SK-N-MC (cell line): ENCODE results near the gene TRIM47.

Experiments used
- DNase-seq: peaks from one replicate; pipeline ENCODE4 v3.0.0-alpha.2; 2011; ENCODE audit warnings: low read depth, low spot score
- H3K27ac ChIP-seq: fragments of 200-600 bp; sonication (generic); 2 replicates; pipeline ENCODE4 v1.5.1; 2016; ENCODE audit warnings: mixed run types
- H3K36me3 ChIP-seq: fragments of 200-600 bp; sonication (generic); 2 replicates; pipeline ENCODE4 v1.6.1; 2017; ENCODE audit warnings: antibody characterized with exemption, low read length, mixed read lengths; ENCODE audit not compliant: insufficient read depth
- H3K4me3 ChIP-seq: fragments of 200-600 bp; sonication (generic); 2 replicates; pipeline ENCODE4 v1.5.1; 2016
- H3K9ac ChIP-seq: fragments of 200-600 bp; sonication (generic); 2 replicates; pipeline ENCODE4 v1.8.0; 2017; ENCODE audit warnings: mixed run types, mixed read lengths; ENCODE audit not compliant: insufficient read length
- H3K9me3 ChIP-seq: fragments of 200-600 bp; sonication (generic); 2 replicates; pipeline ENCODE4 v1.6.1; 2017; ENCODE audit warnings: low read depth, mild to moderate bottlenecking, antibody characterized with exemption, low read length, moderate library complexity, mixed read lengths
- EZH2 ChIP-seq: fragments of 200-600 bp; sonication (generic); IDR thresholded peaks from one replicate; pipeline ENCODE4 v1.6.1; 2017; ENCODE audit warnings: antibody characterized with exemption
- FOXP2 ChIP-seq: optimal IDR thresholded peaks from 2 replicates; pipeline ENCODE3; 2011; ENCODE audit warnings: mild to moderate bottlenecking, moderate library complexity; ENCODE audit not compliant: insufficient read depth; ENCODE audit errors: extremely low read length, control extremely low read depth
- POLR2AphosphoS5 ChIP-seq: IDR thresholded peaks from 2 replicates; pipeline ENCODE4 v1.6.1; 2012; ENCODE audit warnings: mild to moderate bottlenecking, low read depth, low read length, borderline replicate concordance

TRIM47 gene

DNA sequence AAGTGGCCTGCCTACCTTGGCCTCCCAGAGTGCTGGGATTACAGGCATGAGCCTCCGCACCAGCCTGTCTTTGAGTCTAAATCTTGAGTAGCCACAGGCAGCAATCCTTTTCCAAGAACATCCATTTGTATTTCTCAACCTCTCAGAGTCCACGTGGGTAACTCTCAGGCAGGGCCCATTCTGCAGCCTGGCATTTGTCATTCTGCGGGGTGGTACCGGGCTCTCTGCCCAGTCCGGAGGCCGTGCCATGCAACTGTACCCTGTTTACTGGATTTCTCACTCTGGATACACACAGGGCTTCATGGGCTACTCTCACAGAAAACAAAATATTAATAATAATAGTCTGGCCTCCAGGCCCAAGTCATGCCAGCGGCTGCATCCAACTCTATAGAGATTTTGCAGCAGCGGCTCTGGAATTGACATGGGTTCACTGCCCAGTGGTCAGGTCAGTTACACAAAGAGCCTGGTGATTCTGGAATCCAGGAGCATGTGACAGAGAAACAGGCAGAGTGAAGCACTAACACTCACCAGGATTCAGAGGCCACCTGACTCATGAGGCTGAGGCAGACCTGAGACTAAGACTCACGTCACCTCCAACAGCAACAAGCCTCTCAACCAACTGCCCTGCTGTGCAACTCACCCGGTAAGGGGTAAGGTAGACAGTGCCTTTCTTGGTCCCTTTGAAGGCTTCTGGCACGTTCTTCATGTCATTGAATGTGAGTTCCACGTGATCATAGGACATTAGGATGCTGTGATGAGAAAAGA lies 27.3 kb downstream of the TRIM47 start:
- peaks cover 22% of the 10 kb centered on the region for H3K36me3 ChIP-seq
- H3K9ac ChIP-seq: no peak overlapping the region
- H3K27ac ChIP-seq: no peak overlapping the region
- DNase-seq: no peak
- no peak overlapping the region for H3K4me3 ChIP-seq
- TF ChIP-seq EZH2 (no peak), POLR2AphosphoS5 (no peak), FOXP2 (no peak)
- no peaks in the 10 kb centered on the region for H3K9me3 ChIP-seq

DNA sequence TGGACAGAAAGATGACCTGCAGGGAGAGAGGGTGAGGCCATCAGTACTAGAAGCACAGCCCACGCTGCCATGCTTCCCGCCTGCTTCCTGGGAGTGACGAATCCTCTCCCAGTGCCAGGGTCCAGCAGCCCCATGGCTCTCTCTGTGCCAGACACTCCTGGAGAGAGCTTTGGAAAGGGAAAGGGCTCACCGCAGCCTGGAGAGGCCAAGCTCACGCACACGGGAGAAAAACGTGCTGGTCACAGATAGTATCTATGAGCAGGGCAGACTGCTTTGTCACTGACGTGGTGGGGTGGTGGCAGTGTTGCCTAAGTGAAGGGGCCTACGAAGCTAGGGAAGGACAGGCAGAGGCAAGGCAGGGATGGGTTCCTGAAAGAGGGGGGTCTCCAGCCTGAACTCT lies 28.7 kb downstream of the TRIM47 start:
- Histone ChIP-seq H3K36me3 (peaks cover 22% of the 10 kb centered on the region), H3K9me3 (no peaks in the 10 kb centered on the region), H3K27ac (no peak overlapping the region), H3K4me3 (no peak overlapping the region), H3K9ac (no peak overlapping the region)
- TF ChIP-seq FOXP2: no peak
- DNase-seq: no peak

DNA sequence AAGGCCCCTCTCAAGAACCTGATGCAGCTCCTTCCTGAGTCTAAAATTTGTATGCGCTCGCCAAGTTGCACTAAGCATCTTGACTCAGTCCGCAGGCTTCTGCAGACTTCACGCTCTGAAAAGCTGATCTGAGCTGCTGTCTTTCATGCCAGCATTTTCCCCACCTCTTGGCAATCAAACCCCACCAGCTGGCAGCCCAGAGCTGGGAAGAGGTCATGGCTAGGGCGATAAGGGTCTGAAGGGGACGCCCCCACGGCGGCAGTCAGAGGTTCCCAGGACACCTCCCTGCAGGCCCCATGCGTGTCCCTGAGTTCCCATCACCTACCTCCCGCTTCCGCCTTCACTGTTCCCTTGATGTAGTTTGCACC lies 29.1 kb downstream of the TRIM47 start:
- TF ChIP-seq FOXP2 (no peak), POLR2AphosphoS5 (no peak), EZH2 (no peak)
- Histone ChIP-seq H3K36me3 (peaks cover 22% of the 10 kb centered on the region), H3K9ac (no peak overlapping the region), H3K9me3 (no peaks in the 10 kb centered on the region), H3K4me3 (no peak overlapping the region), H3K27ac (no peak overlapping the region)
- no peak for DNase-seq

DNA sequence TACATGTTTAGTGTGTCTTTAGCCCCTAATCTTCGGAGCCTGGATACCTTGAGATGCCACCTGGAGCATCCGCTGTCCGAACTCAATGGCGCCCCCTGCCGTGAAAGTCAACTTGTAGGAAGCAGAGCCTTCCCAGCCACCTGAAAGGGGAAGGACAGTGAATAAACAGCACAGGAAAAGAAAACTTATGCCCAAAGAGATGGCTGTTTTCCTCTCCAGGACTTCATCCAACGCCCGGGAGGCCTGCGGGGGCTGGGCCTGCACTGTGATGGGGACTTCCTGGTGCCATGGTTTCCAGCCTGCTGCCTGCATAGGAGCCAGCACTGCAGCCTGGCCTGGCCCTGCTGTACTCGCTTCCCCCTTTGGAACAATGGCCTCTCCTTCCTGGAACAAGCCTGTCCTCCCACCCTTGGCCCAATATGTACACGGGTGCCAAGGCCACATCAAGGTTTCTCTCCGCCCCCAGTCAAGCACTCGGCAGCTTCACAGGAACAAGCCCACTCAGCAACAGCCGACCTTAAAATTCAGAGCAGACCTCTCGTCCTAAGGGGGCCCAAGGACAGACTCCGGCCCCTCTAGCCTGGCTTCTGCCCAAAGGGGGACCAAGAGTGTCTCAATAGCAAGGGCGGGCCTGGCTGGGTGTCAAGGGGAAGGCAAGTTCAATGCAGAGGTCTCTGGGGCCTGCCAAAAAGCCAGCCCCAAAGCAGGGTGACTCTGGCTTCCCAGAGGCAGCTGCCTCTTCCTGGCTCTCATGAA lies 29.7 kb downstream of the TRIM47 start:
- H3K9ac ChIP-seq: no peak overlapping the region
- no peaks in the 10 kb centered on the region for H3K9me3 ChIP-seq
- TF ChIP-seq FOXP2 (no peak), POLR2AphosphoS5 (no peak), EZH2 (no peak)
- H3K36me3 ChIP-seq: peaks cover 22% of the 10 kb centered on the region
- no peak overlapping the region for H3K27ac ChIP-seq
- DNase-seq: no peak
- no peak overlapping the region for H3K4me3 ChIP-seq

DNA sequence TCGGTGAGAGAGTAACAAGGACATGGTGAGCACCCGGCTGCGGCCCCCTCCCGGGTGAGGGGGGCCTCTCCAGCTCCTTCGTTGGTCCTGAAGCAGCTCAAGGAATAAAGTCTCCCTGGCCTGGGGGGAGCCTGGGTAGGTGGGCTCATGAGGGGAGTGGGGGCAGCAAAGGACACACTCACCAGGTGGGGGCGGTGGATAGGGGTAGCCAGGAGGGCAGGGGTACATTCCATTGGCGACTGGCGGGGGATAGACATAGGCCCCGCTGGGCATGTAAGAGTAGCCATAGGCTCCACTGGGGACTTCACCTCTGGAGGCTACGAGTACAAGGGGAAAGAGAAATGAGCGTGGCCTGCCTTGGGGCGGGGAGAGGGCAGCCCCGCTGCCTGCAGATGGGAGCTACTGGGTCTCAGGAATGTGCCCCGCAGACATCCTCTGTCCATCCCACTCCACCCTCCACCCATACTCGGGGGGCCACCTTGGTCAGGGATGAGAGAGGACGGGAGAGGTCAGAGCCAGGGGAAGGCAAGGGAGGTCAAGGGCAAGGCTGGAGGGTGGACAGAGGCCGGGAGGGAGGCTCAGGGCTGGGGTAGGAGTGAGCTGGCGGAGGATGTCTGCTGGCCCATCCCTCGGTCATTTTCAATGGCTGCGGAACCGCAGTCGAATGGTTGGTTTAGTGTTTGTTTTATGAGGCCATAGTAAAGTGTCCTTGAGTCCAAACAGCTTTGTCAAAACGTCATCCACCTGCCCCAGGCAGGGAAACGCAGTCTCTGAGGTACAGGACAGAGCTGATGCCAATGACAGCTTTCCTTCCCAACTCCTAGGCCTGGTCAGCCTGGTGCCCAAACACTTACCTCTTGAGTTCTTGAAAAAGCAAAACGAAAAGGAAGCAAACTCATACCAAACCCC lies 30.5 kb downstream of the TRIM47 start:
- no peak for DNase-seq
- TF ChIP-seq POLR2AphosphoS5: no peak
- no peak for TF ChIP-seq FOXP2
- no peak for TF ChIP-seq EZH2
- Histone ChIP-seq H3K36me3 (peaks cover 22% of the 10 kb centered on the region), H3K9ac (no peak overlapping the region), H3K4me3 (no peak overlapping the region), H3K27ac (no peak overlapping the region), H3K9me3 (no peaks in the 10 kb centered on the region)

DNA sequence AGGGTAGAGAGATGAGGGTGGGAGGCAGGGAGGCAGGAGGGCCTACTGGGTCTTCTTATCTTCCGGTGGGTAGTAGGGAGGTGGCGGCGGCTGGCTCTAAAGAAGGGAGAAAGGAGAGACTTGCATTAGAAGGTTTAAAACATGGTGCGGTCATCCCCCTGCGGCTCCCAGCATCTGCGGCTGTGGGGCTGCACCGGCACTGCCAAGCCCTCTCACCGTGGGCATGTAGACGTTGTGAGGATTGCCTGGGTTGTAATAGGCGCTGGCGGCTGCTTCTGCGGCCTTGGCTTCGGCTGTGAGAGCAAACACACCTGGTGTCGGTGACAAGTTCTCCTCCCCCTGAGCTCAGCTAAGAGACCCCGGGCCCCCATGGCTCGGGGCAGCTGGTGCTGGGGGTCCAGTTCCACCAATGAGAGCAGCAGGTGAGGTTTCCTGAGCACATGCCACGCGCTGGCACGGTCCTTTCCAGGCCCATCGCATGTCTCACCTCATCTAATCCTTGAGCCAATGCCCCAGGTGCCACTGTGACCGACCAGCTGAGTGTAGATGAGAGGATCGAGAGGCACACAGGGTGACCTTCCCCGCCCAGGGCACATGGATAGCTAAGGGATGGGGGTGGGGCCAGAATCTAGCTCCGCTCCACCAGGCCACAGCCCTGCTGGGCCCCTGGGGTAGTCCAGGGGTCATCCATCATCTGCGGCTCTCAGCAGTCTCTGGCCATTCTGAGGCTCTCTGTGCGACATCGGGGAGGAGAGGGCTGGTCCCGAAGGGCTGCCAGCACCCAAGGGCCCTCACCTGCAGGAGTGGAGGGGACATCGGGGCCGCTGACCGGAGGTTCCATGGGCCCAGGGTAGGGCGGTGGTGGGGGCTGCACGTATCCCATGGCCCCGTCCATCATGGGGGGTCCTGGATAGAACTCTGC lies 31.4 kb downstream of the TRIM47 start:
- Histone ChIP-seq H3K36me3 (peaks cover 22% of the 10 kb centered on the region), H3K27ac (no peak overlapping the region), H3K9ac (no peak overlapping the region)

DNA sequence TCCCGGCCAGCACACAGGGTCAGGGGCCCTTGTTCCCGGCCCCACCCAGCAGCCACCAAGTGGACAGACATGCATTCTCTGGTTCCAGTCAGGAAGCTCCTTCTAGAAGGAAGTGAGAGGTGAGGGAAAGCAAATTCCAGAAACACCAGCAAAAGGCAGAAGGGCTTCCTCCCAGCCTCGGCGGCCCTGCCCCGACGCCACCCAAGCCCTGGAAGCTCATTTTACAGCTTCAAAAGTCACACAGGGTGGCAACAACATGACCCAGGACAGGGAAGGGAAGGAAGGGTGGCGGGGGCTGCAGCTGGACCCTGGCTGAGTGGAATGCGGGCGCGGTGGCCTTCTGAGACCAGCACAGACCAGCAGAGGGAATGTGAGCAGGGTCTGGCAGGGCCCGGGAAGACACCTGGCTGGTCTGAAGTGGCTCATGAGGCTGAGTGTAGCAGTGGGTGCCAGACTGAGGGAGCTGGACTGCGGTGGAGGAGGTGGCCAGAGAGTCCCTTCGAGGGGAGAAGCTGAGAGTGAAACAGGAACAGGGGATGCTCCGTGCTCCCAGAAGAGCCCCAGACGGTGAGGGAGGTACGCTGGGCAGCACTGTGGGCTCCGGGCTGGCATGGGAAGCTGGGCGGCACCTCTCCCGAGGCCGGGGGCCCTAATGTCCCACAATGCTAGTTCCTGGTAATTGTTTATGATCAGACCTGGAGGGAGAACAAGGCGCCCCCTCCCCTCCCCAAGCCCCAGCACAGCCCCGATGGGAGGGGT lies 32.3 kb downstream of the TRIM47 start:
- no peak for DNase-seq
- H3K4me3 ChIP-seq: no peak overlapping the region
- peak overlapping the region; percentile 2; the same call in 1 of the 2 replicates for H3K27ac ChIP-seq
- TF ChIP-seq EZH2 (no peak), FOXP2 (no peak), POLR2AphosphoS5 (no peak)
- H3K9ac ChIP-seq: no peak overlapping the region
- H3K36me3 ChIP-seq: peaks cover 18% of the 10 kb centered on the region
- H3K9me3 ChIP-seq: no peaks in the 10 kb centered on the region

More for the DNA sequence above, 31.4 kb downstream of the TRIM47 start:
- TF ChIP-seq FOXP2 (no peak), EZH2 (no peak), POLR2AphosphoS5 (no peak)
- H3K9me3 ChIP-seq: no peaks in the 10 kb centered on the region
- no peak for DNase-seq
- H3K4me3 ChIP-seq: no peak overlapping the region
